ENCODE data around the gene DLG2.
A peak's percentile ranks its signal among the peaks of the same experiment; 100 is the strongest.

DLG2 gene

DNA sequence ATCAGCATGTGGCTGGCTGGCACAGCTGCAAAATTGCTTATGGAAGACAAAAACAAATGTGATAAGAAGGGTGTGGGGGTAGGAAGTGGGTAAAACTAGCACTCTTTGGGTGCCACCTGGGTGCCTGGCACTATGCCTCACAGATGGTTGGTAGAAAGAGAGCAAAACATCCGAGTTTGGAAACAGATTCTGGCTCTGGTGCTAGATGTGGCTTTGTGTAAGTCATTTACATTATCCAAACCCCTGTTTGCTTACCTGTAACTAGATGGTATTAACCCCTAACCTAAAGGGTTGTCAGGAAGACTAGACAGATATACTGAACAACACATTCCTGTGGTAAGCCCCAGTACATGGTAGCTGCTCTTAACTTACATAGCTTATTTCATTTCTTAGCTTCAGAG is 905.6 kb downstream of the DLG2 start:
- Histone ChIP-seq H3K27me3 (ENCODE audit: control insufficient read depth in 1 of 2, insufficient read depth in 1 of 2, low read length in 2 of 2) (peaks cover 20 to 37% of the 10 kb centered on the region in 2 experiments), H2AK5ac (ENCODE audit: low read length, severe bottlenecking) (no peak overlapping the region), H2BK15ac (ENCODE audit: low read depth, poor library complexity, severe bottlenecking) (no peak overlapping the region), H3K4me1 (ENCODE audit: control insufficient read depth, insufficient read depth, low read depth, low read length) (peaks cover 7% of the 10 kb centered on the region), H3K4ac (ENCODE audit: low read depth in 1 of 2, low read length in 2 of 2) (no peak overlapping the region), H3K9ac (ENCODE audit: low read length) (no peak overlapping the region), H3K18ac (ENCODE audit: low read depth in 1 of 2, low read length in 2 of 2) (no peak overlapping the region), H2BK120ac (ENCODE audit: low read depth, low read length) (no peak overlapping the region), H2BK5ac (ENCODE audit: low read depth, low read length, poor library complexity, severe bottlenecking) (no peak overlapping the region), H4K8ac (ENCODE audit: low read length) (no peak overlapping the region), H3K4me2 (ENCODE audit: low read length, poor library complexity, severe bottlenecking) (no peak overlapping the region), H2AFZ (ENCODE audit: low read depth, low read length) (no peak overlapping the region), H3K36me3 (ENCODE audit: control insufficient read depth in 1 of 2, insufficient read depth in 2 of 2, low read depth in 1 of 2, low read length in 2 of 2) (no peaks in the 10 kb centered on the region), H3K4me3 (ENCODE audit: insufficient read depth in 1 of 2, low read depth in 1 of 2, low read length in 2 of 2) (no peak overlapping the region), H3K79me1 (replicated peaks; ENCODE audit: low read length, poor library complexity, severe bottlenecking) (no peaks in the 10 kb centered on the region), H3K9me3 (ENCODE audit: control insufficient read depth, low read length) (no peaks in the 10 kb centered on the region), H3K27ac (ENCODE audit: low read length, poor library complexity, severe bottlenecking) (no peak overlapping the region), H3K14ac (ENCODE audit: low read length in 2 of 2) (no peak overlapping the region), H2BK12ac (ENCODE audit: low read length in 2 of 2) (no peak overlapping the region), H3K23ac (ENCODE audit: low read length in 2 of 2) (no peak overlapping the region), H4K91ac (ENCODE audit: low read length) (no peak overlapping the region)
- DNase-seq: no peak
- 60% methylated on average over 1 of the region's 1 CpG for WGBS

DNA sequence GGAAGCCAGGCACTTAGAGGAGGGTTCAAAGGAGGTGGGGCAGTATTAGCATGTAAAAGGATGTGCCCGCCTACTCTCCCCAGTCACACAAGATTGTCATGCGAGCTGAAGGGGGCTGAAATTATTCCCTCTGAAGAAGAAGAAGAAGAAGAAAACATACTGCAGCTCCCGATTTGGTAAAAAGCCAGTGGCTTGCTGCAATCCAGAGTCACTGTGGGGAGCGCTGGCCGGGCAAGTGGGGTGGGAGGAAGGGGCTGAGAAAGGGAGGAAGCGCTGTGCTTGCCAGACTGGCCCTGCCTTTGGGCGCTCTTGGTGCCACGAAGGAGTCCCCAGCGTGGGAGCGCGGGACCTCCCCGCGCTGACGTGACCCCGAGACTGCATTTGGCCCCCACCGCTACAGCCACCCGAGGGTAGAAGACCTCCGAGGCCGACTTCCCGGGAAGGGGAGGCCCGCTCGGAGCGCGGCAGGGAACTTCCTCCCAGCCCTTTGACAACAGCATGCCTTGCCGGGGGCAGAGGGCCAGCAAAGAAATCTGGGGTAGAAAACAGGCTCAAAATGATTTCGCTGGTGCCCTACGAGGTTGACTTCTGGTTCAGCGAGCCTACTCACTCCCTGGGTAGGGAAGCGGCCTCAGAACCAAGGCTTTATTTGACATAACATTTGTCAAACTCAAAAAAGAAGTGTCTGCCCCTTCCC is 906.3 kb downstream of the DLG2 start:
- Histone ChIP-seq H2BK5ac (ENCODE audit: low read depth, low read length, poor library complexity, severe bottlenecking) (no peak overlapping the region), H3K4me3 (ENCODE audit: insufficient read depth in 1 of 2, low read depth in 1 of 2, low read length in 2 of 2) (peak overlapping the region; percentile 48 to 77), H2BK120ac (ENCODE audit: low read depth, low read length) (no peak overlapping the region), H2BK15ac (ENCODE audit: low read depth, poor library complexity, severe bottlenecking) (no peak overlapping the region), H4K8ac (ENCODE audit: low read length) (no peak overlapping the region), H3K9ac (ENCODE audit: low read length) (peak overlapping the region; percentile 70), H3K36me3 (ENCODE audit: control insufficient read depth in 1 of 2, insufficient read depth in 2 of 2, low read depth in 1 of 2, low read length in 2 of 2) (no peaks in the 10 kb centered on the region), H4K91ac (ENCODE audit: low read length) (no peak overlapping the region), H2AK5ac (ENCODE audit: low read length, severe bottlenecking) (no peak overlapping the region), H3K79me1 (replicated peaks; ENCODE audit: low read length, poor library complexity, severe bottlenecking) (no peaks in the 10 kb centered on the region), H3K4me2 (ENCODE audit: low read length, poor library complexity, severe bottlenecking) (peak overlapping the region; percentile 90), H3K4ac (ENCODE audit: low read depth in 1 of 2, low read length in 2 of 2) (no peak overlapping the region), H3K14ac (ENCODE audit: low read length in 2 of 2) (no peak overlapping the region), H3K27me3 (ENCODE audit: control insufficient read depth in 1 of 2, insufficient read depth in 1 of 2, low read length in 2 of 2) (peaks cover 20 to 37% of the 10 kb centered on the region in 2 experiments), H2AFZ (ENCODE audit: low read depth, low read length) (no peak overlapping the region), H3K4me1 (ENCODE audit: control insufficient read depth, insufficient read depth, low read depth, low read length) (peaks cover 7% of the 10 kb centered on the region), H2BK12ac (ENCODE audit: low read length in 2 of 2) (no peak overlapping the region), H3K18ac (ENCODE audit: low read depth in 1 of 2, low read length in 2 of 2) (peak overlapping the region in 1 of 2 experiments; percentile 48), H3K27ac (ENCODE audit: low read length, poor library complexity, severe bottlenecking) (no peak overlapping the region), H3K9me3 (ENCODE audit: control insufficient read depth, low read length) (no peaks in the 10 kb centered on the region), H3K23ac (ENCODE audit: low read length in 2 of 2) (no peak overlapping the region)
- 2% methylated on average over 27 of the region's 29 CpGs for WGBS
- no peak for DNase-seq

DNA sequence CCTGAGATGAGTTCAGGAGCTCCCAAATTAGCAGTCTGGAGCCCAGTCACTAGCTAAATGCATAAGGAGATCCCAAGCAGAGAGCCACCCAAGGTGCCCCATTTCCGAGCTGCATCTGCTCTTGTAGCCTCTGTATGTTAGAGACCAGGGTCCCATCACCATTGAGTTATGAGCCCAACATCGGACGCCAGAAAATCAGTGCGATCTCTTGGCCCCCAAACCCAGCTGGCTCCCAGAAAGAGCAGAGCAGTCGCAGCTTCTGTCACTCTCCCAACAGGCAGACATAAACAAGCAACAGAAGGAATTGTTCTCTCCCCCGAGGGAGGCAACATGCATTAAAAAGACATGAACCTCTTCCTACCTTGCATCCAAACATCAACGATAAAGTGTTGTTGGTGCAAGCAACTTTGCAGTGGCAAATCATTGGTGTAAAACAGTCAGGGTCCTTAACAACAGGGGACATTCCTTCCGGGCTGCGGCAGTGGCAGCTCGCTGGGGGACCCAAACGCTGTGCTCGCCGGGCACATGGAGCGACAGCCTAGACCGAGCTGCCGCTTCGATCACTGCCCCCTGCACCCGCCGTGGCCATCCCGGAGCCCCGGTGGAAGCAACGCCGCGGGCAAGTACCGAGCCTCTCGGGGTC is 907.1 kb downstream of the DLG2 start:
- H2AFZ ChIP-seq (ENCODE audit: low read depth, low read length): no peak overlapping the region
- H3K14ac ChIP-seq (ENCODE audit: low read length in 2 of 2): no peak overlapping the region
- H2BK15ac ChIP-seq (ENCODE audit: low read depth, poor library complexity, severe bottlenecking): no peak overlapping the region
- no peak overlapping the region for H3K18ac ChIP-seq (ENCODE audit: low read depth in 1 of 2, low read length in 2 of 2)
- WGBS: 4% methylated on average over 26 of the region's 26 CpGs
- no peak overlapping the region for H4K8ac ChIP-seq (ENCODE audit: low read length)
- no peak overlapping the region for H3K4ac ChIP-seq (ENCODE audit: low read depth in 1 of 2, low read length in 2 of 2)
- DNase-seq: no peak
- peak overlapping the region; percentile 60 for H3K4me2 ChIP-seq (ENCODE audit: low read length, poor library complexity, severe bottlenecking)
- H3K27me3 ChIP-seq (ENCODE audit: control insufficient read depth in 1 of 2, insufficient read depth in 1 of 2, low read length in 2 of 2): peaks cover 20 to 37% of the 10 kb centered on the region in 2 experiments
- no peak overlapping the region for H4K91ac ChIP-seq (ENCODE audit: low read length)
- H2BK120ac ChIP-seq (ENCODE audit: low read depth, low read length): no peak overlapping the region
- H3K79me1 ChIP-seq (replicated peaks; ENCODE audit: low read length, poor library complexity, severe bottlenecking): no peaks in the 10 kb centered on the region
- H2AK5ac ChIP-seq (ENCODE audit: low read length, severe bottlenecking): no peak overlapping the region
- H3K4me1 ChIP-seq (ENCODE audit: control insufficient read depth, insufficient read depth, low read depth, low read length): peaks cover 7% of the 10 kb centered on the region
- peak overlapping the region in 1 of 2 experiments; percentile 77 for H3K4me3 ChIP-seq (ENCODE audit: insufficient read depth in 1 of 2, low read depth in 1 of 2, low read length in 2 of 2)
- H3K9ac ChIP-seq (ENCODE audit: low read length): peak overlapping the region; percentile 47
- no peak overlapping the region for H2BK5ac ChIP-seq (ENCODE audit: low read depth, low read length, poor library complexity, severe bottlenecking)
- H3K23ac ChIP-seq (ENCODE audit: low read length in 2 of 2): no peak overlapping the region
- no peaks in the 10 kb centered on the region for H3K9me3 ChIP-seq (ENCODE audit: control insufficient read depth, low read length)
- H3K36me3 ChIP-seq (ENCODE audit: control insufficient read depth in 1 of 2, insufficient read depth in 2 of 2, low read depth in 1 of 2, low read length in 2 of 2): no peaks in the 10 kb centered on the region
- H2BK12ac ChIP-seq (ENCODE audit: low read length in 2 of 2): no peak overlapping the region
- no peak overlapping the region for H3K27ac ChIP-seq (ENCODE audit: low read length, poor library complexity, severe bottlenecking)

DNA sequence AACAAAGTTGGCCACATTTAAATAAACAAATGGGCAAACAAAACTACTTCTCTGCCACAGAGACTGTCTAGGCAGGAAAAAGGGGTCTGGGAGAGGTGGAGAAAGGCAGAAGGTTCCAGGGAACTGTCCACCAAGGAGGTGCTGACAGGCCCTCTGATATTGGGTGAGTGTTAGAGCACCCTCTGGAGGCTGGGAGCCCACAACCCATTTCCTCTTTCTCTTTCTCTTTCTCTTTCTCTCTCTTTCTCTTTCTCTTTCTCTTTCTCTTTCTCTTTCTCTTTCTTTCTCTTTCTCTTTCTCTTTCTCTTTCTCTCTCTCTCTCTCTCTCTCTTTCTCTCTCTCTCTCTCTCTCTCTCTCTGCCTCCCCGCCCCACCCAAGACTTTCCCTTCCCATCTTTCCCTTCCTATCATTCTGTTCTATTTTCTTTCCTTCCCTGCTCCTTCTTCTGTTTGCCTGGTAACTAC is 912.8 kb downstream of the DLG2 start:
- Histone ChIP-seq H3K79me1 (replicated peaks; ENCODE audit: low read length, poor library complexity, severe bottlenecking) (no peaks in the 10 kb centered on the region), H2BK120ac (ENCODE audit: low read depth, low read length) (no peak overlapping the region), H4K8ac (ENCODE audit: low read length) (no peak overlapping the region), H3K23ac (ENCODE audit: low read length in 2 of 2) (no peak overlapping the region), H4K91ac (ENCODE audit: low read length) (no peak overlapping the region), H3K4me2 (ENCODE audit: low read length, poor library complexity, severe bottlenecking) (no peak overlapping the region), H3K4ac (ENCODE audit: low read depth in 1 of 2, low read length in 2 of 2) (no peak overlapping the region), H2AK5ac (ENCODE audit: low read length, severe bottlenecking) (no peak overlapping the region), H2BK12ac (ENCODE audit: low read length in 2 of 2) (no peak overlapping the region), H3K27me3 (ENCODE audit: control insufficient read depth in 1 of 2, insufficient read depth in 1 of 2, low read length in 2 of 2) (peaks cover 5% of the 10 kb centered on the region in 2 experiments), H3K18ac (ENCODE audit: low read depth in 1 of 2, low read length in 2 of 2) (no peak overlapping the region), H2AFZ (ENCODE audit: low read depth, low read length) (no peak overlapping the region), H2BK15ac (ENCODE audit: low read depth, poor library complexity, severe bottlenecking) (no peak overlapping the region), H3K9ac (ENCODE audit: low read length) (no peak overlapping the region), H2BK5ac (ENCODE audit: low read depth, low read length, poor library complexity, severe bottlenecking) (no peak overlapping the region), H3K9me3 (ENCODE audit: control insufficient read depth, low read length) (no peaks in the 10 kb centered on the region), H3K36me3 (ENCODE audit: control insufficient read depth in 1 of 2, insufficient read depth in 2 of 2, low read depth in 1 of 2, low read length in 2 of 2) (no peaks in the 10 kb centered on the region), H3K4me1 (ENCODE audit: control insufficient read depth, insufficient read depth, low read depth, low read length) (no peaks in the 10 kb centered on the region), H3K14ac (ENCODE audit: low read length in 2 of 2) (no peak overlapping the region), H3K27ac (ENCODE audit: low read length, poor library complexity, severe bottlenecking) (no peak overlapping the region), H3K4me3 (ENCODE audit: insufficient read depth in 1 of 2, low read depth in 1 of 2, low read length in 2 of 2) (no peak overlapping the region)
- WGBS: 40% methylated on average over 1 of the region's 1 CpG
- peak; percentile 66 for DNase-seq

Measured in mesenchymal stem cell (in vitro differentiated cells and primary cell).